HG03460 (cell line): ENCODE results near the gene ARHGAP10.
A peak's percentile ranks its signal among the peaks of the same experiment; 100 is the strongest.

Experiments
- ATAC-seq: cut with Tn5 transposase; IDR thresholded peaks from one replicate; pipeline ENCODE4 v1.9.1; 2021; ENCODE audit not compliant: unreplicated experiment

The ARHGAP10 gene

GRCh38 chr4:147765121-147765529, 33.2 kb downstream of the ARHGAP10 start:
- ATAC-seq = no peak

- no peak for ATAC-seq
Observed at GRCh38 chr4:147768113-147768512, 36.2 kb downstream of the ARHGAP10 start.

- ATAC-seq = no peak
Observed at GRCh38 chr4:147769386-147769785, 37.5 kb downstream of the ARHGAP10 start.

GRCh38 chr4:147770831-147771230, 38.9 kb downstream of the ARHGAP10 start:
- ATAC-seq = no peak

GRCh38 chr4:147772056-147772455, 40.2 kb downstream of the ARHGAP10 start:
- ATAC-seq = no peak

GRCh38 chr4:147772459-147772969, 40.6 kb downstream of the ARHGAP10 start:
- ATAC-seq = no peak

GRCh38 chr4:147773261-147774184, 41.6 kb downstream of the ARHGAP10 start:
- no peak for ATAC-seq

GRCh38 chr4:147776716-147777115, 44.8 kb downstream of the ARHGAP10 start:
- ATAC-seq = no peak

- ATAC-seq = no peak
Observed at GRCh38 chr4:147777456-147778091, 45.7 kb downstream of the ARHGAP10 start.

- peak; percentile 45 for ATAC-seq
Observed at GRCh38 chr4:147778942-147779341, 47.1 kb downstream of the ARHGAP10 start.

- no peak for ATAC-seq
Observed at GRCh38 chr4:147779451-147779850, 47.6 kb downstream of the ARHGAP10 start.

GRCh38 chr4:147780137-147780777, 48.4 kb downstream of the ARHGAP10 start:
- peak; percentile 64 for ATAC-seq

GRCh38 chr4:147782087-147782781, 50.3 kb downstream of the ARHGAP10 start:
- ATAC-seq = no peak

GRCh38 chr4:147785129-147785528, 53.2 kb downstream of the ARHGAP10 start:
- no peak for ATAC-seq

GRCh38 chr4:147786031-147786430, 54.1 kb downstream of the ARHGAP10 start:
- ATAC-seq = peak; percentile 86

GRCh38 chr4:147786531-147786930, 54.6 kb downstream of the ARHGAP10 start:
- ATAC-seq = no peak

- no peak for ATAC-seq
Observed at GRCh38 chr4:147787204-147787603, 55.3 kb downstream of the ARHGAP10 start.

GRCh38 chr4:147788791-147789190, 56.9 kb downstream of the ARHGAP10 start:
- ATAC-seq = no peak

- ATAC-seq = no peak
Observed at GRCh38 chr4:147789596-147789995, 57.7 kb downstream of the ARHGAP10 start.

GRCh38 chr4:147790412-147790811, 58.5 kb downstream of the ARHGAP10 start:
- ATAC-seq = no peak

- ATAC-seq = no peak
Observed at GRCh38 chr4:147791341-147791740, 59.5 kb downstream of the ARHGAP10 start.
